ENCODE measurements around the gene CECR2.

- TF ChIP-seq EZH2 (IDR thresholded peaks at IDR 0.05; ENCODE audit: insufficient read depth, poor library complexity, severe bottlenecking), result no peak
- no peak for TF ChIP-seq EZH2phosphoT487 (IDR thresholded peaks at IDR 0.05; ENCODE audit: insufficient read depth, low read depth)
These were observed 194.7 kb downstream of the CECR2 start for GRCh38 chr22:17563936-17564391.

Measured in GM23248 (cell line).